Activated T-helper 2 cell treated with anti-CD3 and anti-CD28 coated beads, Interferon-gamma antibody, Interleukin-2, Interleukin-4, amounts not matched to agents 10 μg/mL and 5 μg/mL and 100 μg/mL, durations not matched to agents 14 hours and 24 hours and 36 hours (primary cell): ENCODE data around the gene FAM193A. TPM values are rescaled to one million over a fixed set of nuclear protein-coding genes. Genes with fewer than 3 reads are reported as not detected.
A peak's percentile ranks its signal among the peaks of the same experiment; 100 is the strongest.
"Not testable (repeated sequence)": the region's sequence is repeated elsewhere in the genome, so short reads cannot be mapped to it uniquely, and the experiment has no call there.

Experiments
- DNase-seq: peaks from one replicate; pipeline ENCODE4 v3.0.0; 2021; ENCODE audit warnings: low spot score
- H3K27ac Mint-ChIP-seq: one replicate; pipeline ENCODE4 v1.8.0; 2021; ENCODE audit warnings: mixed read lengths
- H3K27me3 Mint-ChIP-seq: one replicate; pipeline ENCODE4 v1.8.0; 2021; ENCODE audit warnings: low read depth, mixed read lengths
- H3K36me3 Mint-ChIP-seq: one replicate; pipeline ENCODE4 v1.8.0; 2021; ENCODE audit warnings: low read depth, mixed read lengths
- H3K4me1 Mint-ChIP-seq: one replicate; pipeline ENCODE4 v1.8.0; 2021; ENCODE audit warnings: low read depth, mixed read lengths
- H3K4me3 Mint-ChIP-seq: one replicate; pipeline ENCODE4 v1.8.0; 2021; ENCODE audit warnings: low read depth, mild to moderate bottlenecking, moderate library complexity, mixed read lengths
- H3K9me3 Mint-ChIP-seq: one replicate; pipeline ENCODE4 v1.8.0; 2021; ENCODE audit warnings: mixed read lengths
- intact Hi-C: fragments of 100-400 bp; cut with micrococcal nuclease; formaldehyde crosslinking; loops from one replicate; pipeline ENCODE4 v1.15.1; 2023
- total RNA-seq: library from RNA; stranded (reverse); gene quantifications from 2 replicates; pipeline ENCODE4 v1.2.3, GENCODE V29; 2022

The FAM193A gene
- total RNA-seq, 1 donor from 2014 or later: 31.2 TPM

DNA sequence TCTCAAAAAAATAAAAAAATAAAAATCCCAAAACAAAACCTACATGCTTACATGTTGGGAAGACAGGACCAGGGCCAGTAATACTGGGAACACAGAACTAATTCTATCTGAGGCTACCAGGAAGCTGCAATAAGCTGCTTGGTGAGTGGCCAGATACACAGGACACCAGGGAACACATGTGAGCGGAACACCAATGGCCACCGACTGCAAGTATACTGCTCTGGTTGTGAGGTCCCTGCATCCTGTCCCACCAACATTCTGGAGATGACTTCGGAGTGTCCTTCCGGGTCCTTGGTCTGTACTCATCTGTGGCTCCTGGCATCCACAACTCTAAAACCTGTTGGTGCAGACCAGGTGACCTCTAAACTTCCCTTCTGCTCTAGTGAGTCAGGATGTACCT, 217.0 kb downstream of the FAM193A start:
- Mint-ChIP-seq H3K27me3 (no peaks in the 10 kb centered on the region), H3K4me1 (peaks cover 30% of the 10 kb centered on the region), H3K27ac (no peak overlapping the region), H3K9me3 (no peaks in the 10 kb centered on the region), H3K4me3 (no peak overlapping the region), H3K36me3 (peaks cover 29% of the 10 kb centered on the region)
- intact Hi-C loops: no loop called here
- no peak for DNase-seq

GRCh38 chr4:2754848-2755819, 218.7 kb downstream of the FAM193A start:
- H3K27me3 Mint-ChIP-seq: no peaks in the 10 kb centered on the region
- peaks cover 22% of the 10 kb centered on the region for H3K4me1 Mint-ChIP-seq
- intact Hi-C loops: no loop called here
- peaks cover 22% of the 10 kb centered on the region for H3K36me3 Mint-ChIP-seq
- no peak for DNase-seq
- no peaks in the 10 kb centered on the region for H3K9me3 Mint-ChIP-seq
- H3K27ac Mint-ChIP-seq: peak overlapping the region; percentile 70
- H3K4me3 Mint-ChIP-seq: peak overlapping the region; percentile 88

DNA sequence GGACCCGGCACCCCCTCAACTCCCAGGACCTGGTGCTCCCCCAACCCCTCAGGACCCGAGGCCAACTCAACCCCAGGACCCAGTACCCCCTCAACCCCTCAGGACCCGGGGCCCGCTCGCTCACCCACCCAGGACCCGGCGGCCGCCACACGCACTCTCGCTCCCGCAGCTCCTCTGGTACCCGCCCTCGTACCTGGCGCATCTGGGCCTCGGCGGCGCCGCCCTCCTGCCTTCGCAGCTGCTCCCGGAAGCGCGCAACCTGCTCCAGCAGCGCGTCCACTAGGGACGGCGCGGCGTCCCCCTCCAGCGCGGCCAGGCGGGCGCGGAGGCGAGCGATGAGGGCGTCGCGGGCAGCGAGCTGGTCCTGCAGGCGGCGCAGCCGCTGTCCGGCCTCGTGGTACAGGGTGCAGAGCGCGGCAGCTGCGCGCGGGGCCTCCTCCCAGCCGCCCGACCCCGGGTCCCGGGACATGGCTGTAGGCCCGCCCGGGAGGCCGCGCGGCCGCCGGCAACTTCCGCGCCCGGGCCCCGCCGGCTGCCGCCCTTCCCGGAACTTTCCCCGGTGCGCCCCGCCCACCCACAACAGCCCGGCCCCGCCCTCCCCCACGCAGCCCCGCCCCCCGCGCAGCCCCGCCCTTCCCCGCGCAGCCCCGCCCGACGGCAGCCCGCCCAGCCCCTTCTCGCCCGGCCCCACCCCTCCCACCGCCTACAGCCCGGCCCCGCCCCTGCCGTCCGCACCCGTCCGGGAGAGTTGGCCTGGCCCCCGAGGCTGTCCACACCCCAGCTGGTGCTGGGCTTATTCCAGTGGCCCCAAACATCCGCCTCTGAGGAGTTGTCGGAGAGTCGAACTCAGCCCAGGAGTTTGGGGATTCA, 219.6 kb downstream of the FAM193A start, which contains the start of gene TNIP2:
TNIP2 (minus strand) TSS at position 516 of the 870 bp plus-strand sequence; CDS start at position 469, 47 bp downstream.
- Mint-ChIP-seq H3K27ac (peak within 1 kb of the TSS; percentile 70), H3K36me3 (peaks cover 16% of the 10 kb centered on the region), H3K9me3 (no peaks in the 10 kb centered on the region), H3K4me1 (peaks cover 19% of the 10 kb centered on the region), H3K4me3 (peak within 1 kb of the TSS; percentile 88), H3K27me3 (no peaks in the 10 kb centered on the region)
- intact Hi-C loops: loop anchor here (1.0 to 2.0 kb wide), 2 partner anchors 10 to 87 kb away; partner anchors contain the start of gene ADD1
- DNase-seq: peak; percentile 79

- intact Hi-C loops: loop anchor here (1.0 to 2.0 kb wide), 2 partner anchors 11 to 86 kb away; partner anchors contain the start of gene ADD1
- Mint-ChIP-seq H3K9me3 (no peaks in the 10 kb centered on the region), H3K36me3 (peaks cover 16% of the 10 kb centered on the region), H3K27ac (no peak overlapping the region), H3K27me3 (no peaks in the 10 kb centered on the region), H3K4me3 (peak overlapping the region; percentile 64), H3K4me1 (peaks cover 19% of the 10 kb centered on the region)
- DNase-seq: no peak
These were observed 220.4 kb downstream of the FAM193A start for GRCh38 chr4:2756691-2757350.

DNA sequence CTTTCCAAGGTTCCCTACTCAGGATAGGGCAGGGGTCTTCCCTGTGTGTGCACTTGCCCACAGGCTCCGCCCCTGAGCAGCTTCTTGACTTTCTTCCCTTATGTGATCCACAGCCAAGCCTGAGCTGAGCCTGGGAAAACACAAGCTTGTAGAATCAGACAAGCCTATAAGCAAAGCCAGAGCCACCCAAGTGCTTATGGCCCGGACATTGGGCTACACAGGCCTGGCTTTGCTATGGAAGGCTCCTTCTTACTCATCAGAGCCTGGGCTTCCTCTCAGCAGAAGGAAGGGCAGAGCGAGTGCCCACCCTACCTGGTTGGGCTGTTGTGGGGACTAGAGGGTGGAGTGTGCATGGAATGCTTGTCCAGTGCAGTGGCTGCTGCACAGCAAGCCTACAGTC, 221.0 kb downstream of the FAM193A start:
- H3K27me3 Mint-ChIP-seq: no peaks in the 10 kb centered on the region
- peaks cover 12% of the 10 kb centered on the region for H3K36me3 Mint-ChIP-seq
- no peak for DNase-seq
- peaks cover 19% of the 10 kb centered on the region for H3K4me1 Mint-ChIP-seq
- H3K9me3 Mint-ChIP-seq: no peaks in the 10 kb centered on the region
- intact Hi-C loops: loop anchor here (2.0 kb wide), 1 partner anchor 85 kb away; the partner anchor contains the start of gene ADD1
- peak overlapping the region; percentile 41 for H3K4me3 Mint-ChIP-seq
- H3K27ac Mint-ChIP-seq: no peak overlapping the region

- Mint-ChIP-seq H3K36me3 (no peaks in the 10 kb centered on the region), H3K27ac (no peak overlapping the region), H3K4me1 (peaks cover 12% of the 10 kb centered on the region), H3K9me3 (no peaks in the 10 kb centered on the region), H3K27me3 (no peaks in the 10 kb centered on the region), H3K4me3 (no peak overlapping the region)
- intact Hi-C loops: loop anchor here (5.0 kb wide), 1 partner anchor 176 kb away; no protein-coding TSS in a partner anchor
- DNase-seq: no peak
These were observed 224.8 kb downstream of the FAM193A start for GRCh38 chr4:2761035-2761923.

GRCh38 chr4:2762048-2762447, 225.6 kb downstream of the FAM193A start:
- no peak for DNase-seq
- Mint-ChIP-seq H3K4me3 (no peak overlapping the region), H3K27ac (no peak overlapping the region), H3K36me3 (no peaks in the 10 kb centered on the region), H3K9me3 (no peaks in the 10 kb centered on the region), H3K27me3 (no peaks in the 10 kb centered on the region), H3K4me1 (peaks cover 7% of the 10 kb centered on the region)
- intact Hi-C loops: loop anchor here (5.0 kb wide), 1 partner anchor 175 kb away; no protein-coding TSS in a partner anchor

- not testable (repeated sequence) for H3K27me3 Mint-ChIP-seq, DNase-seq, H3K36me3 Mint-ChIP-seq, H3K27ac Mint-ChIP-seq, H3K9me3 Mint-ChIP-seq, H3K4me1 Mint-ChIP-seq, H3K4me3 Mint-ChIP-seq
- intact Hi-C loops: loop anchor here (5.0 kb wide), 1 partner anchor 175 kb away; no protein-coding TSS in a partner anchor
These were observed 226.3 kb downstream of the FAM193A start for GRCh38 chr4:2762486-2763370.

DNA sequence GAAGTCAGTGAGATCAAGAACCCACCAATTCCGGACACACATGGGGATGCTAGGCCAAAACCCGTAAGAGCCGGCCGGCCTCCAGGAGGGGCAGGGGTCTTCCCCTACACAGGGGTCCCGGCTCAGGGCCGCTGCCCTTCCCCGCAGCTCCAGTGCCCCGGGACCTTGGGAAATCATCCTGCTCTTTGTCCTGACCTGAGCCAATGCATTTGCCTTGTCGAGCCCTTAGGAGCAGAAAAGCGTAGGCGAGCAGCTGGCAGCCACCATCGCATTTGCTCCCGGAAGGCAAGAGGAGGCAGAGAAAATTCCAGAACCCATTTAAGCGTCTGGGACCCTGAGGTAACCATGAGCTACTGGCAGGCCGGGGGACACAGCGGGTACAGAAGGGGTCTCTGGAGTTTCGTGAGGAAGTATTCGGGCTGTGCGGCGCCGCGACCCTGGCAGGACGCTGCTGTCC, 227.1 kb downstream of the FAM193A start:
- peak overlapping the region; percentile 60 for H3K4me3 Mint-ChIP-seq
- H3K27ac Mint-ChIP-seq: peak overlapping the region; percentile 33
- H3K36me3 Mint-ChIP-seq: no peaks in the 10 kb centered on the region
- H3K4me1 Mint-ChIP-seq: peaks cover 7% of the 10 kb centered on the region
- H3K27me3 Mint-ChIP-seq: no peaks in the 10 kb centered on the region
- H3K9me3 Mint-ChIP-seq: no peaks in the 10 kb centered on the region
- intact Hi-C loops: loop anchor here (5.0 kb wide), 1 partner anchor 174 kb away; no protein-coding TSS in a partner anchor
- DNase-seq: no peak

DNA sequence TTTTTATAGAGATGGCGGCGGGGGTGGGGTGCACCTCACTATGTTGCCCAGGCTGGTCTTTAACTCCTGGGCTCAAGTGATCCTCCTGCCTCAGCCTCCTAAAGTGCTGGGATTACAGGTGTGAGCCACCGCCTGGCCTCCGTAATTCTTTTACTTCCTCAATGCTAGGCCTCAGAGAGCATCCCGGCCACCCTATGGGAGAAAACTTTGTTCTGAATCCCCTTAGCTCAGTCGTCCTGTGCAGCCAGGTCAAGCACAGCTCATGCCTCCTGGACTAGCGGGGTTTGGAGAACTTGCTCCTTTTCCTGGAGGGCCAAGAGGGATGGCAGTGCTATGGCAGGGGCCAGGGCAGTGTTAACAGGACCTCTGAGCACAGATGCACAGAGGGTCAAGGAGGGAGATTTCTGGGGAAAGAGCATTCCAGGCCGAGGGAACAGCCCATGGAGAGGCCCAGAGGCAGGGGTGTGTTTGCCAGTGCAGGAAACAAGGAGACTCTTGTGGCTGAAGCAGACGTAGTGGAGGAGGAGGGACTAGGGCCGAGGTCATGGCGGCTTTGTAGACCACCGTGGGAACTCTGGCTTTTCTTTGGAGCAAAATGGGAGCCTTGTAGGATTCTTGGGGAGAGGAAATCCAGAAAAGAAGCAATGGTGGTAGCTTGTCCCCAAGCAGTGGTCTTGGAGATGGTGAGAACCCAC, 229.5 kb downstream of the FAM193A start:
- H3K36me3 Mint-ChIP-seq: peaks cover 7% of the 10 kb centered on the region
- peaks cover 14% of the 10 kb centered on the region for H3K9me3 Mint-ChIP-seq
- H3K27me3 Mint-ChIP-seq: no peaks in the 10 kb centered on the region
- no peak overlapping the region for H3K4me3 Mint-ChIP-seq
- peaks cover 8% of the 10 kb centered on the region for H3K4me1 Mint-ChIP-seq
- H3K27ac Mint-ChIP-seq: no peak overlapping the region
- DNase-seq: no peak
- intact Hi-C loops: loop anchor here (2.0 kb wide), 2 partner anchors 33 to 47 kb away; no protein-coding TSS in a partner anchor
